Measurements from ENCODE around the gene MYBPH.

- TF ChIP-seq EZH2 (IDR thresholded peaks at IDR 0.05; ENCODE audit: borderline replicate concordance, low read depth, low read length, severe bottlenecking) = no peak
- TF ChIP-seq CTCF (IDR thresholded peaks at IDR 0.05; ENCODE audit: borderline replicate concordance, extremely low read depth, low read length, poor library complexity, severe bottlenecking) = no peak
Observed at GRCh38 chr1:203139976-203140475, 35.6 kb downstream of the MYBPH start.

Data from DND-41 (cell line).